Liver (tissue), 3 donors: ENCODE results near the gene COL23A1.

Experiments used
- ATF3 ChIP-seq: IDR thresholded peaks from 2 replicates; pipeline ENCODE4 v1.6.1; 2016; ENCODE audit warnings: antibody characterized with exemption
- CTCF ChIP-seq: fragments of 150-350 bp; IDR thresholded peaks from 2 replicates; pipeline ENCODE4 v1.5.1; 2017; ENCODE audit warnings: improper control_type of control experiment, low read depth, low read length; ENCODE audit not compliant: missing input control
- EGR1 ChIP-seq, 2 donors: IDR thresholded peaks; 2 replicates each; pipeline ENCODE4 v1.6.1; 2016 to 2018; ENCODE audit warnings: antibody characterized with exemption in 2 of 2, low read depth in 2 of 2
- FOXA1 ChIP-seq: IDR thresholded peaks from 2 replicates; pipeline ENCODE4 v1.6.1; 2016; ENCODE audit warnings: antibody characterized with exemption
- FOXA2 ChIP-seq: IDR thresholded peaks from 2 replicates; pipeline ENCODE4 v1.6.1; 2016; ENCODE audit warnings: antibody characterized with exemption
- GABPA ChIP-seq, 2 donors: IDR thresholded peaks in 1 of 2; conservative IDR thresholded peaks in 1 of 2; 2 replicates each; pipeline ENCODE4 v1.6.1; 2016; ENCODE audit warnings: antibody characterized with exemption in 2 of 2, mild to moderate bottlenecking in 1 of 2, moderate library complexity in 1 of 2
- HNF4A ChIP-seq, 2 donors: conservative IDR thresholded peaks; 2 replicates each; pipeline ENCODE4 v1.6.1; 2016; ENCODE audit warnings: antibody characterized with exemption in 2 of 2, mild to moderate bottlenecking in 2 of 2
- JUND ChIP-seq, 2 donors: IDR thresholded peaks; 2 replicates each; pipeline ENCODE4 v1.6.1; 2016; ENCODE audit warnings: antibody characterized with exemption in 2 of 2
- MAX ChIP-seq: IDR thresholded peaks from 2 replicates; pipeline ENCODE4 v1.6.1; 2016; ENCODE audit warnings: antibody characterized with exemption
- RAD21 ChIP-seq, 2 donors: IDR thresholded peaks; 2 replicates each; pipeline ENCODE4 v1.6.1; 2016; ENCODE audit warnings: antibody characterized with exemption in 2 of 2, mild to moderate bottlenecking in 2 of 2
- REST ChIP-seq: IDR thresholded peaks from 2 replicates; pipeline ENCODE4 v1.6.1; 2016; ENCODE audit warnings: antibody characterized with exemption, mild to moderate bottlenecking
- RXRA ChIP-seq, 2 donors: IDR thresholded peaks; 2 replicates each; pipeline ENCODE4 v1.6.1; 2017 to 2018; ENCODE audit warnings: antibody characterized with exemption in 2 of 2, mild to moderate bottlenecking in 1 of 2
- TAF1 ChIP-seq: conservative IDR thresholded peaks from 2 replicates; pipeline ENCODE4 v1.6.1; 2016; ENCODE audit warnings: antibody characterized with exemption, mild to moderate bottlenecking
- ZBTB33 ChIP-seq: IDR thresholded peaks from 2 replicates; pipeline ENCODE4 v1.6.1; 2016; ENCODE audit warnings: antibody characterized with exemption
- donor health status: healthy.
- donor health status: healthy.

- no peak for TF ChIP-seq CTCF
- no peak for TF ChIP-seq GABPA (IDR thresholded peaks at IDR 0.05 in 1 of 2, conservative IDR thresholded peaks at IDR 0.05 in 1 of 2)
- no peak for TF ChIP-seq MAX
- TF ChIP-seq RAD21 (IDR thresholded peaks at IDR 0.05) = no peak
- TF ChIP-seq TAF1 = no peak
- no peak for TF ChIP-seq REST
- TF ChIP-seq JUND (IDR thresholded peaks at IDR 0.05) = no peak
- no peak for TF ChIP-seq EGR1 (IDR thresholded peaks at IDR 0.05; ENCODE audit: low read depth in 2 of 2)
- no peak for TF ChIP-seq ATF3
- no peak for TF ChIP-seq HNF4A (conservative IDR thresholded peaks at IDR 0.05)
- TF ChIP-seq ZBTB33 = no peak
- no peak for TF ChIP-seq FOXA2
- no peak for TF ChIP-seq RXRA (IDR thresholded peaks at IDR 0.05)
- TF ChIP-seq FOXA1 = no peak
These were observed 47.7 kb downstream of the COL23A1 start for GRCh38 chr5:178542455-178542854.
